NCI-H774 (cell line): ENCODE data around the gene KCTD3.

Experiments
- DNase-seq: peaks from one replicate; lab custom pipeline; 2025; lab: John Stamatoyannopoulos, UW

Gene KCTD3

GRCh38 chr1:215566556-215567490 is at the start of gene KCTD3:
Gene KCTD3, plus strand, starts transcription at chr1:215567304. Its CDS starts 382 bp downstream, at chr1:215567686.
- peak; percentile 71 for DNase-seq

DNA sequence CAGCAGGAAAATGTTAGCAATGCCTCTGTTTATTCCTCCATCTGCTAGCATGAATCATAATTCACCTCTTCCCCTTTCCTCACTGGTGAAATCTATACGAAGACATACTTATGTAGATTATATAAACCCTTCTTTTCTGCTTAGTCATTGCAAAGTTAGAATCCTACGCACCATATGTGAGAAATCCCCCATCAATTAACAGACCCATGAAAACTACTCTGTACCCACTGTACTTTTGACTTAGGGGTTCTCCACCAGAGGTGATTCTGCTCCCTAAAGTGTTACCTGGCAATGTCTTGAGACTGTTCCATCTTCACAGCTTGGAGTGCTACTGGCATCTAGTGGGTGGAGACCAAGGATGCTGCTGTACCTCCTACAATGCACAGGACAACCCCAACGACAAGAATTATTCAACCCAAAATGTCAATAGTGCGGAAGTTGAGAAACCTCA is 49.6 kb upstream of the KCTD3 start:
- no peak for DNase-seq

GRCh38 chr1:215518594-215518993 is 48.5 kb upstream of the KCTD3 start:
- DNase-seq, result no peak

DNA sequence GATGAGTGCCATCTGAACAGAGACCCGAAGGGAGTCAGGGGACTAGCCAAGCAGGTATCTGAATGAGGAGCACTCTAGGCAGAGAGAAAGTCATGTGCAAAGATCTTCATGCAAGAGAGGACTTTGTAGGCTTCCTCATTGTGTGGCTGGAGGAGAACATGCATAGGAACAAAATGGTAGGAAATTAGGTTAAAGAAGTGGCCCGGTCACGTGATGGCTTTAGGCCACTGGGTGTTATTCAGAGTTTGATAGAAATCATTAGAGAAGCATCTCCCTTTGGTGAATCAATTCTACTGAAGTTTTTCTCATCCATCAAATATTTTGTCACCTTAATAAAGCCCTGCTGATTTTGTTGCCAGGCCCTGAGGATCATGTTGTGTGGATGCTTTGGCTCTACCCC is 45.8 kb upstream of the KCTD3 start:
- no peak for DNase-seq

DNA sequence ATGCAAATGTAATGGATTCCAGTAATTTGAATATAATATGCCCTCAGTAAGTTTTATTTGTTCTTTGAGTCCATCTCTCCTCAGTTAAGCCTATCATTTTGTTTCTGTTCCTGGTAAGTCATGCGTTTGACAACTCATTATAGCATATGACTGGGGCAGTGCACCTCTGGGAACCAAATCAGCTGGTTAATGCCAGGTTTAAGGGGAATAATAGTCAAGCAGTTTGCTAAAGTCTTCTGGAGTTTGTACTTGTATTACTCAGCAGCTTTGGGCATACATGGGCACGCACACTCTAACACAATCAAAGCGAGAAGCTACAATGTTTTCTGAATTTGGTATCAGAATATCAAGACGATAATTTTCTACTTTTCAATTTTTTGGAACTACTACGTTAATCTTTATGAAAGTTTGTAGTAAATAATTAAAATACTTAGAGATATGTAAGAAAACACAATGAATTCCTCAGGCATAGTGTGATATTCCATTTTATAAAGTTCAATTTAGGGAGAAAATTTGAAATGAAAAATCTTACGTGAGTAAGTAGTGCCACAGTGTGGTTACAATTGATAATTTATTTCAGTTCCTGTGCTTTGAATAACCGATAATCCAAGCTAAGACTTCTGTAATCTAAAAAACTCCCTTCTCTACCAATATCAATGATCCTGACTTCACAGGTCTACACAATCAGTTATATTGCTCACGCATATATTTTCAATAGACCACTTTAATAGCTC is 43.8 kb upstream of the KCTD3 start:
- peak; percentile 25 for DNase-seq

DNA sequence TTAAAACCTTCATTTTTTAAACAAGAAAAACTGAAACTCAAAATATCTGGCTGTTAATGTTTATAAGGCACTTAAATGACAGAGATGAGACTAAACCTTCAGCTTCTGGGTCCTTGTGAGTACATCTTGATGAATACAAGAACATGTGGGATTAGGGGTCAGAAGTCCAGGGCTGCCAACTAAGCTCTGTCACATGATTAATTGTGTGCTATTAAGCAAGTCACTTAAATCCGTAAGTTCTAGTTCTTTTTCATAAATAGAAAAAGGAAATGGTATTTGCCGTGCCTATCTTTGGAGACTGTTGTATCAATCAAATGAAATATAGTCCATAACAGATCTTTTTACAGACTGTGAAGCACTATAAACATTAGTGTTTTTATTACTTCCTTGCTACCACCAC is 43.2 kb upstream of the KCTD3 start:
- DNase-seq, result no peak

GRCh38 chr1:215526147-215526845 is 40.8 kb upstream of the KCTD3 start:
- DNase-seq, result peak; percentile 68

GRCh38 chr1:215526846-215527151 is 40.3 kb upstream of the KCTD3 start:
- no peak for DNase-seq

DNA sequence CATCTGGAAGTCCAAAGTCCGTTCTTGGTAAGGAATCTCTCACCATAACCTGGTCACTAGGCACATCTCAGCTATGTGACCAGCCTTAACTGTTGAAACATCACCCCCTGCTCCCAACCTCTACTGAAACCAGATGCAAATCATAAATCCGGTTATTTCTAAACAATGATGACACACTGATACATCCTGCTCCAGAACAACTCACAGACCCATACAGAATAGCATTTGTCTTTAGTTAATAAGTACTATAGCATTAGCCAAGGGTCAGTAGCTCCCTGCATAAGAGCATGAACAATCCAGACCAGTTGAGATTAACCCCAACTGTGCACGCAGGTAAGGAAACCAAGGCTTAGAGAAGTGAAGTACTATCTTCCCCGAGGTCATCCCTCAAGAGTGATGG is 38.0 kb upstream of the KCTD3 start:
- no peak for DNase-seq

GRCh38 chr1:215529571-215529970 is 37.5 kb upstream of the KCTD3 start:
- DNase-seq, result no peak

DNA sequence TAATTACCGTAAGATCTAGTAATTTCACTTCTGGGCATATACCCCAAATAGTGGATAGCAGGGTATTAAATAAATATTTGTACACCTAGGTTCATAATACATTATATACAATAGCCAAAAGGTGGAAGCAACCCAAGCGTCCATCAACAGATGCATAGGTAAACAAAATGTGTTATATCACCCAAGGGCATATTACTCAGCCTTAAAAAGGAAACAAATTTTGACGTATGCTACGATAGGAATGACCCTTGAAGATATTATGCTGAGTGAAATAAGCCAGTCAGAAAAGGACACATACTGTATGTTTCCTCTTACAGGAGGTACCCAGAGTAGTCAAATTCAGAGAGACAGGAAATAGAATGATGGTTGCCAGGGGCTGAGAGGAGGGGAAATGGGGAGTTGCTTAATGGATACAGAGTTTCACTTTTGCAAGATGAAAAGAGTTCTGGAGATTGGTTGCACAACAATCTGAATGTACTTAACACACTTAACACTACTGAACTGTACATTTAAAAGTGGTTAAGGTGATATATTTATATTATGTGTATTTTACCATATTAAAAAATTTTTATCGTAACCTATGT is 36.6 kb upstream of the KCTD3 start:
- DNase-seq, result no peak

- no peak for DNase-seq
Observed at GRCh38 chr1:215539803-215540570, 27.1 kb upstream of the KCTD3 start.

GRCh38 chr1:215542301-215542700 is 24.8 kb upstream of the KCTD3 start:
- no peak for DNase-seq

- DNase-seq, result no peak
Observed at GRCh38 chr1:215543191-215543606, 23.9 kb upstream of the KCTD3 start.

- DNase-seq, result no peak
Observed at GRCh38 chr1:215543806-215544205, 23.3 kb upstream of the KCTD3 start.

- no peak for DNase-seq
Observed at GRCh38 chr1:215544566-215544965, 22.5 kb upstream of the KCTD3 start.

- no peak for DNase-seq
Observed at GRCh38 chr1:215545096-215545495, 22.0 kb upstream of the KCTD3 start.

DNA sequence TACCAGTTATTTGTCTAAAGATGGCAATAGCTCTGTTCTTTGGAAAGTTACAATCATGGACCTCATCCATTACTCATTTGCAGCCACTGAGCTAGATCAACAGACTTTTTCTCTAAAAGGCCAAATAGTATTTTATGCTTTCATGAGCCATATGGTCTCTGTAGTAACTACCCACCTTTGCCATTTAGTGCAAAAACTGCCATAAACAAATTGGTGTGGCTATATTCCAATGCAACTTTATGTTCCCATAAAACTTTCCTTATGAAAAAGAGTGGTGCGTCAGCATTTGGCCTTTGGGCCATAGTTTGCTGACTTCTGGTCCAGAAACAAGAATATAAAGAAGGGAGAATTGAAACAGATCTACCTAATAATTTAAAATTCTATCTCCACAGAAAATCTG is 20.1 kb upstream of the KCTD3 start:
- DNase-seq, result no peak

DNA sequence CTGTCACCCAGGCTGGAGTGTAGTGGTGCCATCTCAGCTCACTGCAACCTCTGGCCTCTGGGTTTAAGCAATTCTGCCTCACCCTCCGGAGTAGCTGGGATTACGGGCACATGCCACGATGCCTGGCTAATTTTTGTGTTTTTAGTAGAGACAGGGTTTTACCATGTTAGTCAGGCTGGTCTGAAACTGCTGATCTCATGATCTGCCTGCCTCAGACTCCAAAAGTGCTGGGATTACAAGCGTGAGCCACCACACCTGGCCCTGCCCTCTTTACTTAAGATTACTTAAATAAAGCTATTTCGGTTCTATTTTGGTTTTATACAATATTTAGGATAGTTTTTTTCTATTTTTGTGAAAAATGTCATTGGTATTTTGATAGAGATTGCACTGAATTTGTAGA is 15.3 kb upstream of the KCTD3 start:
- DNase-seq, result no peak

GRCh38 chr1:215554865-215555264 is 12.2 kb upstream of the KCTD3 start:
- no peak for DNase-seq

DNA sequence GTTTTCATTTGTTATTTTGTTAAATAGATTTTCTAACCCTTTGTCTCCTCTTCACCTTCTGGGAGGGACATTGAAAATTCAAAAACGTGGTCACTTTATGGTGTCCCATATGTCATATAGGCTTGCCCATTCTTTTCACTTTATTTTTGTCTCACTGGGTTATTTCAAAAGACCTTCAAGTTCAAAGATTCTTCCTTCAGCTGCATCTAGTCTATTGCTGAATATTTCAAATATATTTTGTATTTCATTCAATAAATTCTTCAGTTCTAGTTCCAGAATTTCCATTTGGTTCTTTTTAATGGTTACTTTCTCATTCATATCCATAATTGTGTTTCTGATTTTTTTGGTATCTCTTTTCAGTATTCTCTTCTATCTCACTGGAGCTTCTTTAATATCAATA is 11.6 kb upstream of the KCTD3 start:
- DNase-seq, result no peak

DNA sequence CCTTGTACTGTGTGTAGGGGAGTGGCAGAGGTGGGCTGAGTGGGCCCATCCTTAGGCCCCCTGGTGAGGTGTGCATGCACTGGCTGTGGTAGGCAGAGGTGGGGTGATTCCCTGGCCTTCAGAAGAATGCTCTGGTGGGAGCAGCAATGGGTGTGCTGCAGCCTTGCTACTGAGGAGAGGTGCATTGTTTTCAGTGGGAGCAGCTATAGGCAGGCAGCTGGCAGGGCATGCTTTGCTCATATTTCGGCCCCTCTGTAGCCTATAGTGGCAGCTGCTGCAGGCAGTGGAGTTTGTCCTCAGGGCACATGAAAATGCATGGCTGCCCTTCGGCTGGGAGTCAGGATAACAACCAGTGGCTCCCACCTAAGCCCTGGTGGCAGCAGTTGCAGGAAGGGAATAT is 10.1 kb upstream of the KCTD3 start:
- no peak for DNase-seq
